Superior temporal gyrus (tissue), 1 donor: ENCODE measurements around the gene ACOXL.

ENCODE experiments used
- DNase-seq: peaks from one replicate; pipeline ENCODE4 v3.0.0-alpha.2; 2016; ENCODE audit errors: extremely low spot score

Gene ACOXL

DNA sequence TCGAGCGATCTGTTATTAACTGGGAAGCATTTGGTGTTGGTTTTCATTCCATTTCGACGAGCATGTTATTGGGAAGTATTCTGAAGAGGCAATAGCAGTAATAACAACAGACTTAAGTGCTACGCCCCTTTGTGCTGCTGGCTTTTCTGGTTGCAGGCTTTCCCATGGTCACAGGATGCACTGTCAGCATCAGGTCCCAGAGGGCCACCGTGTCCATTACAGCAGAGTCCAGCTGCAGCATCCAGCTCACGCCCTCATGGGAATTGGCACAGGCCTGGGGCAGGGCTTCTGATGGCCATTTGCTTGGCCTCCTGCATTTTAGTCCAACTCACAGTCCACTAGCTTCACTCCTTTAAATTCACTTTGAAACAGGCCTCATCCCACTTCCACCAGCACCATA lies 432.7 kb downstream of the ACOXL start:
- DNase-seq, result no peak

- DNase-seq, result no peak
Observed at GRCh38 chr2:111166115-111166514, 433.7 kb downstream of the ACOXL start.

DNA sequence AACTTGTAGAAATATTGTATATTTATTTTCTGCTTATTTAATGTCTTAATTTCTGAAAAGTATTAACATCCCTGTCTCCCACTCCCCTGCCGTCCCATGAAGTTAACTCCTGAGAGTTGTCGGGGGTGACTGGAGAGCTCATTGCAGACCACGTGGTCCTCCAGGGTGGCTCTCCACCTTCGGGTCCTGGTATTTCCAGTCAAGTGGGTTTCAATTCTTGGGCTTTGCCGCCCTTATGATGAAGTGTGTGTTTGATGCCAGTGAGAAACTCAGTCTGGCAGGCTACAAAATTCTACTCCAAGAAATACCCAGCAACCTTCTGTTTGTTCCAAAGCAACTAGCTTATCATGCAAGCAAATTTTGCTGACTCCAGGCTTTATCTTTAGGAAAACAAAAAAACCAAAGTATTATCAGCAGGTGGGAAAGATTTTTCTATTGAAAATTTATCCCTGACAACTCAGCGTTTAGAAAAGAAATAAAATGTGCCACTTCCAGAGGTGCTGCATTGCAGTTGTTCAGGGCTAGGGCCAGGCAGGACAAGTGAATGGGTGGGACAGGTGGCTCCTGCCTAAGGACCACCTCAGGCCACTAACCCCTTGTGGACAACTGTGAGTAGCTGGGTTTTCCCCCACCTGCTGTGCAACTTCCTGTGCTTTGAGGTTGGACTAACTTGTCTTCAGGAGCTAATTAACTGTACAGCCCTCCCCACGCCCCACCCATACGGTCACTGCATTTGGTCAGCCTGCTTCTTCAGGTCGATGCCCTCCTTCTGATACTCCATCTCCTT lies 434.9 kb downstream of the ACOXL start:
- DNase-seq, result no peak

GRCh38 chr2:111167863-111168162 lies 435.4 kb downstream of the ACOXL start:
- no peak for DNase-seq
